ENCODE measurements around the gene CLDN14.

GRCh38 chr21:36507397-36508018, 27.6 kb upstream of the CLDN14 start:
- no peak for TF ChIP-seq CTCF (IDR thresholded peaks at IDR 0.05; ENCODE audit: low read length)
- TF ChIP-seq EZH2 (optimal IDR thresholded peaks at IDR 0.05; ENCODE audit: low read depth, low read length): no peak
